ENCODE measurements around the gene TBC1D10A.

DNA sequence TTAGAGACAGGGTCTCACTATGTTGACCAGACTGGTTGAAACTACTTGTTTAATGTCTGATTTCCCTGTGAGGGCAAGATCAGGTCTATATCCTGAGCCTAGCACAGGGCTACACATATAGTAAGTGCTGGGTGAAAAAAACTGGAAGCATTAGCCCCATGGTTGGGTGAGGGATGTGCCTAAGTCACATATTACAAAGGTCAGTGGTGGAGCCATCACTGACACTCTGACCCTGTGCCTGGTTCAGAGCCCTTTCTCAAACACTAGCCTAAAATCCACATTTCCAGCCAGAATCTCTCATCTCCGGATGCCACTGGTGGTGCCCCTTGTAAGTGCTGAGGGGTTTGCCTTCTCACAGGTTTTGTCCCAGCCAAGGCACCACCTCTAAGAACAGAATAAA lies 9.0 kb downstream of the TBC1D10A start:
- TF ChIP-seq, protein P1, sequence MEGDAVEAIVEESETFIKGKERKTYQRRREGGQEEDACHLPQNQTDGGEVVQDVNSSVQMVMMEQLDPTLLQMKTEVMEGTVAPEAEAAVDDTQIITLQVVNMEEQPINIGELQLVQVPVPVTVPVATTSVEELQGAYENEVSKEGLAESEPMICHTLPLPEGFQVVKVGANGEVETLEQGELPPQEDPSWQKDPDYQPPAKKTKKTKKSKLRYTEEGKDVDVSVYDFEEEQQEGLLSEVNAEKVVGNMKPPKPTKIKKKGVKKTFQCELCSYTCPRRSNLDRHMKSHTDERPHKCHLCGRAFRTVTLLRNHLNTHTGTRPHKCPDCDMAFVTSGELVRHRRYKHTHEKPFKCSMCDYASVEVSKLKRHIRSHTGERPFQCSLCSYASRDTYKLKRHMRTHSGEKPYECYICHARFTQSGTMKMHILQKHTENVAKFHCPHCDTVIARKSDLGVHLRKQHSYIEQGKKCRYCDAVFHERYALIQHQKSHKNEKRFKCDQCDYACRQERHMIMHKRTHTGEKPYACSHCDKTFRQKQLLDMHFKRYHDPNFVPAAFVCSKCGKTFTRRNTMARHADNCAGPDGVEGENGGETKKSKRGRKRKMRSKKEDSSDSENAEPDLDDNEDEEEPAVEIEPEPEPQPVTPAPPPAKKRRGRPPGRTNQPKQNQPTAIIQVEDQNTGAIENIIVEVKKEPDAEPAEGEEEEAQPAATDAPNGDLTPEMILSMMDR (conservative IDR thresholded peaks at IDR 0.05; ENCODE audit: low read depth, low read length): no peak
- no peak for TF ChIP-seq EZH2 (IDR thresholded peaks at IDR 0.05; ENCODE audit: borderline replicate concordance, low read depth, low read length, poor library complexity, severe bottlenecking)
